Embryonic facial prominence (tissue), 1 donor: ENCODE results near the gene PIGT.
"Not testable (repeated sequence)": the region's sequence is repeated elsewhere in the genome, so short reads cannot be mapped to it uniquely, and the experiment has no call there.

Experiments used
- DNase-seq: peaks from one replicate; pipeline ENCODE4 v3.0.0-alpha.2; 2016; ENCODE audit errors: extremely low spot score

PIGT gene

DNA sequence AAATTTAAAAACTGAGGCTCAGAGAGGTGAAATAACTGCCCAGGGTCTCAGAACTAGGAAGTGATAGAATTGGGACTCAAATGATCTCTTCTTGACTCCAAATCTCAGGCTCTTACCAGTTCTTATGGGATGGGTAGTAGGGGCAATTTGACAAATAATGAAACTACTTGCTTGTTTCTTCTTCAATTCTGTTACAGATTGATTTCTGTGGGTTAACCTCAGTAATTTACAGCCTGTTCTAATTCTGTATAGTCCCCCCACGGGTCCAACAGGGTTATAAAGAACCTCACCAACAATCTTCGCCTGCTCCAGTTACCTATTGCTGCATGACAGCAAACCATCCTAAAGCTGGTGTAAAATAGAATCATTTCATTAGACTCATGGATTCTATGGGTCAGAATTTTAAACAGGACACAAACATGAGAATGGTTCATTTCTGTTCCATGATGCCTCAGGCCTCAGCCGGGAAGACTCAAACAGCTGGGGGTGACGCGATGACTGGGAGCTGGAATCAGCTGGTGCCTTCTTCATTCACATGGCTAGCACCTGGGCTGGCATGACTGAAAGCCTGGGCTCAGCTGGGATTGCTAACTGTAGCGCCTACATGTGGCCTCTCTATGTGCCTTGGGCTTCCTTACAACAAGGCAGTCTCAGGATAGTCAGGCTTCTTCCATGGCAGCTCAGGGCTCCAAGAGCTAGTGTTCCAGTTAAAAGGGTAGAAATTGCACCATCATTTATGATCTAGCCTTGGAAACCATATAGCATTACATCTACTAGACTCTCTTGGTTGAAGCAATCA, 47.0 kb downstream of the PIGT start:
- DNase-seq = no peak

- DNase-seq = no peak
These were observed 47.8 kb downstream of the PIGT start for GRCh38 chr20:45463709-45464108.

DNA sequence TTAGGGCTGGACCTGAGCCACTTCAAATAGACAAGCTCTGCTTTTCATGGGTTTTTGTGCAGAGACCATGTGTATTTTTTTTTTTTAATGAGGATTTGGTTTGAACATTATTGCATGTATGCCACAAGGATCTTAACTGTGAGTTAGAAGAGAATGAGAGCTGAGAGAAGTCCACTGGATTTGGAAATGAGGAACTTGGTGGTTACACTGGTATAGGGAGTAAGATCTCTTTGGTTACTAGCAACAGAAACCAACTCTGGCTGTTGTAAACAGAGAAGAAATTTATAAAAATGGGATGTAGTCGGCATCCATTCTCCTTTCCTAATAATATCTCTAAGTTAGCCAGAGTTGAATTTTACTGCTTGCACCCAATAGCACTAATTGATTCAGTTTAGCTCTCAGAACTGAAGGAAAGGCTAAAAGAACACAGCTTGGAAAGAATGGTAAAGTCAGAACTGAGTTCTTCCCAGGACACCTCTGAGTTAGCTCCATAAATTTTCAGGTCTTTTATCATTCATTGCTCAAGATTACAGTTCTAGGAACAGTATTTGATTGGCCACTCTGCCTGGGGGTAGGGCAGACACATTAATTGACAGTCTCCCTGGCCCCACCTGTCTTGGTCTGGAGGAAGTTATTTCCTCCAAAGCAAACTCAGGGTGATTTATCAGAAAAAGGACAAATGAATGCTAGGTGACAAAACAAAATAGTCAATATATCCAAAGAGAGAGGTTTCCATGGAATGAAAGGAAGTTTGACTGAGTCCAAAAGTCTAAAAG, 49.7 kb downstream of the PIGT start:
- no peak for DNase-seq

DNA sequence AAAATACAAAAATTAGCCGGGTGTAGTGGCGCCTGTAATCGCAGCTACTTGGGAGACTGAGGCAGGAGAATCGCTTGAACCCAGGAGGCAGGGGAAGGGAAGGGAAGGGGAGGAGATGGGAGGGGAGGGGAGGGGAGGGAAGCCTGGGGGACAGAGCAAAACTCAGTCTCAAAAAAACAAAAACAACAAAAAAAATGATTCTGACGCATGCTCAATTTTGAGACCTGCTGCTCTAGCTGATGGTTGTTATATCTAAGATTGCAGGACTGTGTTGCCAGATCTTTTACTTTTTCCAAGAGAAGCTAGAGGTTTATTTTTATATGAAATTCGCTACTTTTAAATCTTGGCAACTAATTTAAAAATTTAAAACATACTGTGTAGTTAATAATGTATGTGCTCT, 51.2 kb downstream of the PIGT start:
- no peak for DNase-seq

DNA sequence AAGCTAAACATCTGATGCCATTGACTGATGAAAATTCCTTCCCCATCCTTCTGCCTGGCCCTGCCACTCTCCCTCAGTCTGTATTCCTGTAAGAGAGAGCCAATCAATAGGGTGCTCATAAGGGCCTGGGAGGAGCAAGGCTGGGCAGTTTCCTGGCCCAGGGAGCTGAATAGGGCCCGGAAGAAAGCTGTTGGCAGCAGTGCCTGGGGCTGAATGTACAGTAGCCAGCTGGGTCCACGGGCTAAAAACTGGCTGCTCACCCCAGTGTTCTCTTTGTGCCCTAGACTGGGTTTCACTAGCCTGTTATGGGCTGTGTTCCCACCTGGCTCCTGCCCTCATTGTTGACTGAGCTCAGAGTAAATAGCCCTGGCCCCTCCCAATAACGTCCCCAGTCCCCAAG, 51.9 kb downstream of the PIGT start:
- no peak for DNase-seq

DNA sequence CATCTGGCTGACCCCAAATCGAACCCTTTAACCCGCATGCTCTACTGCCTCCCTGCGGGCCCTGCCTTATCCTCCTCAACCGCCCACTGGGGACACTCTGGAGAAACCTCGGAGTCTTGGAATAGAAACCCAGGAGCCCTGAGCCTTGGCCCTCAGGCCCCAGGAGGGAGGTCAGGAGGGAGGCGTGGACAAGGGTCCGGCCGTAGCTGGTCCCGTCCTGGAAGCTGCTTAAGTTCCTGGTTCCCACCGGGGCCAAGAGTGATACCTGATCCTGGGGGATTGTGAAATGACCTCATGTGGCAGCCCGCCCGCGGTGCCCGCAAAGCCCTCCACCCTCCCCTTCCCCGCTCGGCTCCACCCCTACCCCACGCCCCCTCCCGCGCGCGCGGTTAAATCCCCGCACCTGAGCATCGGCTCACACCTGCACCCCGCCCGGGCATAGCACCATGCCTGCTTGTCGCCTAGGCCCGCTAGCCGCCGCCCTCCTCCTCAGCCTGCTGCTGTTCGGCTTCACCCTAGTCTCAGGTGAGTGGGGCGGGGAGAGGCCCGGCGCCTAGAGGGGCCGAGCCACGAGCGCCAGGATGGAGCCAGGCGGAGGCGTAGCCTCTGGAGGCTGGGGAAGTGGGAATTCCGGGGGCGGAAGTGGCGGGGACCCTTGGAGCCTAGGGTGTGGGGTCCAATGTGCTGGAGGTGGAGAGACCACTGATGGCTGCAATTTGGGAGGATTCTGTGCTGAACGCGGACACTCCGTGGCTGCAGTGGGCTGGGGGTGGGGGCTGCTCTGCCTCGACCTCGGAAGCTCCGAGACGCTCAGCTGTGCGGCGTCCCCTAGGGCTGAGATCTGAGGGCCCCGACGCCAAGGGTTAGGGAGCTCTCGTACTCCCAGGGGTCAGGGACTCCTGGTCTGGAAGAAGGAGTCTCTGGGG, 53.7 kb downstream of the PIGT start, which contains the start of gene WFDC2:
TSS of gene WFDC2 (plus strand) at position 418 of the 926 bp plus-strand sequence. CDS start at position 447, 29 bp downstream.
- DNase-seq = no peak

GRCh38 chr20:45470262-45470931, 54.5 kb downstream of the PIGT start:
- no peak for DNase-seq

DNA sequence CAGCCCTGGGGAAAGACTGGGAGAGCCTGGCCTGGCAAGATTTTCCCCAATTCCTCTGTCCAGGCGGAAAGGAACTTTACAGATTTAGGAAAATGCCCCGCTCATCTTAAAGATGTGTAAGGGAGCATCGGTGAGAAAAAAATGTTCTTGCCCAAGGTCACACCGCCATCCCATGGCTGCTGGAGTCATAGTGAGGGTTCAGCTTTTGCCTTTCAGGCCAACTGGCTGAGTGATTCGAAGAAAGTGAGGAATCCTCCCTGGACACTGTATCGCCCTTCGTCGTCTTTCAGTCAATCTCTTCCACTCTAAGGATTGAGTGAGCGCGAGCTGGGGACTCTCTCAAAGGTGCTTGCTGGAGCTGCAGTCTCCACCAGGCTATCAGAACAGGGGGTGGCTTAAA, 55.0 kb downstream of the PIGT start:
- DNase-seq = no peak

- DNase-seq = not testable (repeated sequence)
These were observed 56.3 kb downstream of the PIGT start for GRCh38 chr20:45472286-45472685.
